ENCODE data around the gene PDLIM1. TPM values are rescaled to one million over a fixed set of nuclear protein-coding genes. Genes with fewer than 3 reads are reported as not detected.

PDLIM1 gene
- total and polyA plus RNA-seq, 9 of the 15 experiments (the other 6 are each of a cell fraction or from before 2014, with no cell fraction given) = 19.8 to 164 (median 39.1) TPM

DNA sequence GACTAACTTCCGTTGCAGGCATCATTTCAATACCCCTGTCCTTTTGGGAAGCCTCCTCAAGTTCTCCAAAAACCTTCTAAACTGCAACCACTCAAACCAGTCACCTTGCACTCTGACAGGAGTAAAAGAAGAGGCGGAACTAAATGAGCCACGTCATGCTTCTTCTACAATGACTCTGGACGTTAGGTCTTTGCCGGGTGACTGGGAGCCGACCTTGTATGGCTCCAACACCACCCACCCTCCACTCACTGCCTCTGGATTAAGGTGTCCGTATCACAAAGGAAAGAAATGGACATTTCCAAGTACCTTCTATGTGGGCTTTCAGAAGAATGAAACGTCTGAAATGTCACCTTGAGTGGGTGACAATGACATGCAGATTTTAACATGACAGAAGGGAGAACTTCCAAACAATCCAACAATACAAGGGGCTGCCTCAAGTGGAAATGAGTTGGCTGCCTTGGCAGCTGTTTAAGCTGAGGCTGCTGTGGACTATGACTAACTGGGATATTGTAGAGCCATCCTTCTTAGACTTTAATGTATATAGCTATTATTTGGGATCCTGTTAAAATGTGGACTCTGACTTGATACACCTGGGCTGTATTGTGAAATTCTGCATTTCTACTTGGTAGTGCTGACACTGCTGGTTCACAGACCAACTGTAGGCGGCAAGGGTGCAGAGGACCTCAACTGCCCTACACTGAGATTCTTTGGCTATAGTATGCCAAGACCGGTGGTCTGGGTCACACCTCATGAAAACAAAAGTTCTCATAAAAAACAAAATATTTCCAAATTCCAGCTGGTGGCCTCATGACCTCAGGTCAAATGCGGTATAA, 33.8 kb upstream of the PDLIM1 start (continued):
- no peak for TF ChIP-seq NUFIP1 (IDR thresholded peaks at IDR 0.05; ENCODE audit: partially characterized antibody)
- no peak for TF ChIP-seq L3MBTL2 (IDR thresholded peaks at IDR 0.05)
- TF ChIP-seq GABPB1 (CRISPR knock-in tag; IDR thresholded peaks at IDR 0.05) = no peak
- no peak for TF ChIP-seq TFAM (CRISPR knock-in tag; conservative IDR thresholded peaks at IDR 0.05)
- TF ChIP-seq ZZZ3 (IDR thresholded peaks at IDR 0.05) = no peak
- TF ChIP-seq, protein P1, sequence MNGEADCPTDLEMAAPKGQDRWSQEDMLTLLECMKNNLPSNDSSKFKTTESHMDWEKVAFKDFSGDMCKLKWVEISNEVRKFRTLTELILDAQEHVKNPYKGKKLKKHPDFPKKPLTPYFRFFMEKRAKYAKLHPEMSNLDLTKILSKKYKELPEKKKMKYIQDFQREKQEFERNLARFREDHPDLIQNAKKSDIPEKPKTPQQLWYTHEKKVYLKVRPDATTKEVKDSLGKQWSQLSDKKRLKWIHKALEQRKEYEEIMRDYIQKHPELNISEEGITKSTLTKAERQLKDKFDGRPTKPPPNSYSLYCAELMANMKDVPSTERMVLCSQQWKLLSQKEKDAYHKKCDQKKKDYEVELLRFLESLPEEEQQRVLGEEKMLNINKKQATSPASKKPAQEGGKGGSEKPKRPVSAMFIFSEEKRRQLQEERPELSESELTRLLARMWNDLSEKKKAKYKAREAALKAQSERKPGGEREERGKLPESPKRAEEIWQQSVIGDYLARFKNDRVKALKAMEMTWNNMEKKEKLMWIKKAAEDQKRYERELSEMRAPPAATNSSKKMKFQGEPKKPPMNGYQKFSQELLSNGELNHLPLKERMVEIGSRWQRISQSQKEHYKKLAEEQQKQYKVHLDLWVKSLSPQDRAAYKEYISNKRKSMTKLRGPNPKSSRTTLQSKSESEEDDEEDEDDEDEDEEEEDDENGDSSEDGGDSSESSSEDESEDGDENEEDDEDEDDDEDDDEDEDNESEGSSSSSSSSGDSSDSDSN (IDR thresholded peaks at IDR 0.05; ENCODE audit: borderline replicate concordance in 1 of 2, low read depth in 2 of 2, low read length in 2 of 2) = no peak
- no peak for TF ChIP-seq CBX2 (IDR thresholded peaks at IDR 0.05; ENCODE audit: insufficient read depth, low read length, poor library complexity, severe bottlenecking)
- no peak for TF ChIP-seq HDAC6 (IDR thresholded peaks at IDR 0.05; ENCODE audit: low read depth, low read length)
- no peak for TF ChIP-seq HDAC3 (IDR thresholded peaks at IDR 0.05; ENCODE audit: borderline replicate concordance, partially characterized antibody)
- TF ChIP-seq KLF10 (CRISPR knock-in tag; IDR thresholded peaks at IDR 0.05) = no peak
- TF ChIP-seq TCF7L2 (IDR thresholded peaks at IDR 0.05; ENCODE audit: low read depth, low read length) = no peak
- TF ChIP-seq, protein P2, sequence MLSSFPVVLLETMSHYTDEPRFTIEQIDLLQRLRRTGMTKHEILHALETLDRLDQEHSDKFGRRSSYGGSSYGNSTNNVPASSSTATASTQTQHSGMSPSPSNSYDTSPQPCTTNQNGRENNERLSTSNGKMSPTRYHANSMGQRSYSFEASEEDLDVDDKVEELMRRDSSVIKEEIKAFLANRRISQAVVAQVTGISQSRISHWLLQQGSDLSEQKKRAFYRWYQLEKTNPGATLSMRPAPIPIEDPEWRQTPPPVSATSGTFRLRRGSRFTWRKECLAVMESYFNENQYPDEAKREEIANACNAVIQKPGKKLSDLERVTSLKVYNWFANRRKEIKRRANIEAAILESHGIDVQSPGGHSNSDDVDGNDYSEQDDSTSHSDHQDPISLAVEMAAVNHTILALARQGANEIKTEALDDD (IDR thresholded peaks at IDR 0.05) = peak; percentile 75; the same call in 1 of the 2 replicates
- no peak for TF ChIP-seq YBX1 (IDR thresholded peaks at IDR 0.05)

Measured in K562 (cell line).